Left kidney (tissue), 2 donors: ENCODE measurements around the gene LRP1-AS. TPM values are rescaled to one million over a fixed set of nuclear protein-coding genes. Genes with fewer than 3 reads are reported as not detected.

Source experiments
- DNase-seq: peaks from one replicate; pipeline ENCODE4 v3.0.0-alpha.2; 2013
- polyA plus RNA-seq: library from polyadenylated mRNA; unstranded; fragments of 120-200 nt; gene quantifications from one replicate; pipeline ENCODE4 v1.2.1, GENCODE V29; 2013; ENCODE audit not compliant: insufficient read length

Gene LRP1-AS
- polyA plus RNA-seq, 1 donor, result not detected

DNA sequence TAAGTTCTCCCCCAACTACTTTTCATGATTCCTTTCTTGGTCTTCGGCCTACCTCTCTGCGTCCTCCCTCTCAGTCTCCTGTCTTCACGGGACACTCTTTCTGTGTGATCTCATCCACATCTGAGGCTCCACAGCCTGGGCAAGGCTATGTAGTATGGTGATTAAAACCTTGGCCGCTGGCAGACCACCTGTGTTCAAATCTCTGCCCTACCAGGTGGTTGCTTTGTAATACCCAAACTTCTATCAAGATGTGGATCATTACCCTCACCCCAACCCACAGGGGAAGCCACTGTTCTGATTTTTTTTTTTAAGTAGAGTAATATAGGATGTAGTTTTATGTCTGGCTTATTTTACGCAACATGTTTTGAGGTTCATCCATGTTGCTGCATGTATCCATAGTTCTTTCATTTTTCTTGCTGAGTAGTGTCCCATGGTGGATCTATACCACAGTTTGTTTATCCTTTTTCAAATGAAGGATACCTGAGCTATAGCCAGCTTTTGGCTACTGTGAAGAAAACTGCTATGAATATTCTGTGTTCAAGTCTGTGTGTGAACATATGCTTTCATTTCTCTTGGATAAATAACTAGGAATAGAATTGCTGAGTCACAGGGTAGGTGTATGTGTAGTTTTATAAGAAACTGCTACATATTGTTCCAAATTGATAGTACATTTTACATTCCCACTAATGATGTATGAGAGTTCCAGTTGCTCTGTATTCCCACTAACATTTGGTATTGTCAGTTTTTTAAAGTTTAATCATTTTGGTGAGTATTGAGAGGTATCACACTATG is 27.9 kb downstream of the LRP1-AS start:
- no peak for DNase-seq

DNA sequence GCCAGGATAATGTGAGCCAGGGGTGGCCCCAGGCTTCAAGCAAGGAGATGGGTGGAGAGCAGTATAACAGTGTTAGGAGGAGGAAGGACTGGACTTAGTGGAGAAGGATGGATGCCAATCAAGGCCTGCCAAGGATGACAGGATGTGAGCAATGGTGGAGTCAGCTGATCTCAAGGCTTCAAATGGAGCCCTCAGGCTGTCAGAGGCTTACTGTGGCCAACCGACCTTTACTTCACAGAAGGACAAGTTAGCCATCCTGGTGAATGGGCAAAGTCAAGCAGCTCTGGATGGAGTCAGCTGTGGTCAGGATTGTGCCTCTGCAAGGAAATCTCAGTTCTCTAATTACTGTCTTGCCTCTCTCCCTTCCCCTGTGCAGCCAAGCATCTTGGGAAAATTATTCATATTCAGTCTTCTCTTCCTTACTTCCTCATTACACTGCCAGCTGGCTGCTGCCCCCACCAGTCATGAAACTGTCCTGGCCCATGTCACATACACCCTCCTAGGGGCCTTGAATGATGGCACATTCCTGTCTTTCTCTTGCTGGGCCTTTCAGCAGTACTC is 28.6 kb downstream of the LRP1-AS start:
- no peak for DNase-seq

DNA sequence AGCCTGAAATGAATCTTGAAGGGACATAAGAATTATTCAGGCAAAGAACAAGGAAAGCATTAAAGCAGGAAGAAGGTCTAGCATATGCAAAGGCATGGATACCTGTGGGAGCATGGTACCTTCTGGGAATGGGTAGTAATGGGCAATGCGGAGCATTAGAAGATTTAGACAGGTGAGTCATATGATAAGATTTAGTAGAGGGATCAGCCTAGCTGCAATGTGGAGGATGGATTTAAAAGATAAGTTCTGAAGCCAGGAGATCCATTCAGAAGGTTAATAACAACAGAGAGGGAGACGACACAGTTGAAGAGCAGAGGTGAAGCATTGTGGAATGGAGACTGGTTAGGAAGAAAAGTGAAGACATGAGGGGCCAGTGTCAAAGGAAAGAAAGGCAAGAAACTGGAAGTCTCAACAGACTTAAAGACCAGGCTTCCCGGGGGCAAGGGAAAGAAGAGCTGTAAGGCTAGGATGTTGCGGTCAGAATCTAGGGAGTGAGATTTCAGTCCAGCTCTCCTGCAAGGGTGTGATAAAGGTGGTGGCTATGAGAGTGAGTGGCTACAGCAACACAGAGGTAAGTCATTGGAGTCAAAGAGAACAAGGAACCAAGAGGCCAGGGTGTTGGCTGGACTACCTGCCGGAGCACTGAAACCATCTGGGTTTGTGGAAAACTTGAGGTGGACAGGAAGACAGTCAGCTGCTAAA is 30.7 kb downstream of the LRP1-AS start:
- no peak for DNase-seq

DNA sequence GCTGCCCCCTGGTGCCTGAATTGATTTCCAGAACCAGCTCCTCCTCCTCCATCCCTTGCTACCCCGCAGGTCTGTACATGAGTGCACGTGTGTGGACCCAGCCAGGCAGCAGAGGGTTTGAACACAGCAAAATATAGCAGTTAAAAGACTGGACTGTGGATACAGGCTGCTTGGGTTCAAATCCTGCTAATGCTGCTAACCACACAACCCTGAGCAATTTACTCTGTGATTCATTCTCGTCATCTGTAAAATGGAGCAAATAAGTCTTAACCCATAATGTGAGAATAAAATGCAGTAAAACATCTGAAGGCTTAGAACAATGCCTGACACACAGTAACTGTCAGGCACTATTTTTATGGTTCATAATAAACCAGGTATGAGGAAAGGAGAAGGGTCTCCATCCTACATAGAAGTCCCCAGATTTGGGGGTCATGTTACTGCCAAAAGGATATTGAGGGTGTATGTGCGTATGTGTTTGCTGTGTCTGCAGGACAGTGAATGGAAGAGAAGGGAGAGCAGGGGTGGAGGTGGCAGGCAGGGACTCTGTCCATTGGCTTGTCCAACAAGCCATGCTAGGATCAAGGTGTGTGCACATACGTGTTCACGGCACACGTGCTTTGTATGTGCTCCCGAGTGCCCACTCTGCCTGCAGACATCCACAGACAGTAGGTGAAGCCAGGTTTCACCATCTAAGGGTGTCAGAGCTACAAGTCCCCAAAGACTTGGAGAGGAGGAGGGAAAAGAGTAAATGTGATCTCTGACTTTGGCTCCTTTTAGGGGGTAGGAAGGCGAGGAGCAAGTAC is 34.7 kb downstream of the LRP1-AS start:
- DNase-seq, result no peak

DNA sequence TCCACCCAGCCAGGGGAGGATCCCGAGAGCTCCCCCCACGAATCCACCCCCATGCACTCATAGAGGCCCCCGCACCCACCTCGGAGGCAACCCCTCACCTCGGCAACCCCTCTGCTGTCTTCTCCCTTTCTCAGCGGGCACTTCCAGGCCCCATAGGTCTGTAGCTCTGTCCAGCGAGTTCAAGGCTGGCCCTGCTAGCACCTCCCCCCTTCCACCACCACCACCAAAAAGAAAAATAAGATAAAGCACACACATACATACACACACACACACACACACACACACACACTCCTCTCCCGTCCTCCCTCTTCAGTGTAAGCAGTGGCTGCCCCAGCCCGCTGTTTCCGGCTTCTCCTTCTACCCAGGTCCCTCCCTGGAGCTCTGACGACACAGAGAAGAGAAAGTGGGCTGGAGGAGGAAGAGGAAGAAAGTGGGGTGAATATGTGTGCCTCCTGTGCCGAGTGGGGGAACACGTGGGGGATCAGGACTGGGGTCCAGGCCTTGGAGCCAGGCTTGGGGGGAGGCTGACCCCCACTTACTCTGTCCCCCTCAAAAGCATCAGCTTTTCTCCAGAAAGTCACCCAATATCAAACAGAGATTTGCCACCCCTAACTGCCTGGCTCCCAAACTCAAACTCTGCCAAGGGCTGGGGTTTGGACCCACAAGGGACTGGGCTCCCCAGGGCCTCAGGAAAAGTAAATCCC is 36.2 kb downstream of the LRP1-AS start, which contains the start of gene STAT6:
STAT6 (minus strand) TSS at position 332 of the 704 bp plus-strand sequence. CDS start 3,084 bp downstream, outside the sequence.
- DNase-seq, result no peak

DNA sequence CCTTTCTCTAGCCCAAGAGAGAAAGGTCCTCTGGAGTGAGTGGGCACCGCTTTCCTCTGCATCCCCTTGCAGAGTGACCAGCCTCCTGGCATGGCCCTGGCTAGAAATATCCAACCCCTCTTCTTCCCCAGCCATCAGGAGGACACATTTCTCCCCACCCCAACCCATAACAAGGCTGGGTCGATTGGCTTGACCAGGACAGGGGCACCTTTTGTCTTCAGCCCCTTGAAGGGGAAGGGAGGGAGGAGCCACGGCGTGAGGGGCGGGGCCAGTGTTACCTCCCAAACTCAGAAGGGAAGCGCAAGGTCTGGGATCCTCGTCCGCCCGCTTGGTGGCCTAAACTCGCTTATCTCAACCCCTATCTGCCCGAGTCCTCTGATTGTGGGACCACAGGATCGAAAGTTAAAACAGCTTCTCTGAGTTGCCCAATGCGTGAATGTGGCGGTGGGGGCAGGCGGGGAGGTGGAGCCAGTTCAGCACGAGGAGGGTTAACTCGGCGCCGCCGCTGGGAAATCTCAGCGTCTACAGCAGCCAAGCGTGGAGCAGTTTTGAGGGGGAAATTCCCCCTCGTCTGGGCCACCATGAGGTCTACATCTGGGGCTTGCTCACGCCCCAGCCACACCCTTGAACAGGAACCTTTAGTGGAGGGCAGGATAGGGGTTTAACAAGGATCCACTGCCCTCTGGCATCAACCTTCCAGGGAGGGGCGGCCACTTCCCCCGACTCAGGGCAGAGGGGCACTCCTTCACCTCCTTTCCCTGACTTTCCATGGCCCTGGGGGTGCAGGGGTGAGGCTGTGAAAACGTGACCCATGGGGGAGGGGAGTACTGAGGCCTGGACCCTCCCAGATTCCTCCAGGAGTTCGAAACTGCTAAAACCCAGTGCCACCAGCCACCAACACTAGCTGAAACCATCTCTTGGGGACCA is 37.1 kb downstream of the LRP1-AS start:
- DNase-seq, result no peak

DNA sequence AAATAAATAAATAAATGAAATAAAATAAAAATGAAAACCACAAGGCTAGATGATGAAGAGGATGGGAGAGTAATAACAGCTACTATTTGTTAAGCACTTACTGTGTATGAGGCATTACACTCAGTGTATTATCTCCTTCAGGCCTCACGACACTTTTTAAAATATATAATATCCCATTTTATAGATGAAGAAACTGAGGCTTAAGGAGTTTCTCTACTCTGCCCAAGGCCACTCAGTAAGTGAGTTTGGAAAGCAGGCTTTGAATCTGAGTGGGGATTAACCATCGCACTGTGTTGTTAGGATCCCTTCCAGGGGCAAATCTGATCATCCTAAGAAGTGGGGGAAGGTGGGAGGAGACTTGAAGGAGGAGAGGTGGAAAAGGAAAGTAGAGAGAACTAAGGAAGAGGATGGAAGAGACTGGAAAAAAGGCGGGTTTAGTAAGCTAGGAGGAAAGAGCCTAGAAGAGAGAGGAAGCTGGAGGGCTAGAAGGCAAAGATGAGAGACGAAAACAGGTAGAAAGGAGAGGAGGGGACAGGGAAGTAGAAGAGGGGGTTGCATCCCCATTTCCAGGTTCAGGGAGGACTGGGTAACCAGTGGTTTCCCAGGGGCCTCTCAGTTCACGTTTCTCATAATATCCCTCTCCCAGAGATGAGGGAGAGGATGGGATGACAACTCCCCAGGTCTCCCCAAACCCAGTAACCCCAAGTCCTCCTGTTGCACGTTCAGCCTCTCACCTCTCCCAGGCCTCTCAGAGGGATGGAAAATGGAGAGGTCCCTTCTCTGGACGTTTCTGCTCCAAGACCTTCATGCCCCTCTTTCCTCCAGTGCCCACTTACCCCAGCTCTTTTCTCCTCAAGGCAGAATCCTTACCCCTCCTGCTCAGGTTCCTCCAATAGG is 38.0 kb downstream of the LRP1-AS start:
- no peak for DNase-seq

DNA sequence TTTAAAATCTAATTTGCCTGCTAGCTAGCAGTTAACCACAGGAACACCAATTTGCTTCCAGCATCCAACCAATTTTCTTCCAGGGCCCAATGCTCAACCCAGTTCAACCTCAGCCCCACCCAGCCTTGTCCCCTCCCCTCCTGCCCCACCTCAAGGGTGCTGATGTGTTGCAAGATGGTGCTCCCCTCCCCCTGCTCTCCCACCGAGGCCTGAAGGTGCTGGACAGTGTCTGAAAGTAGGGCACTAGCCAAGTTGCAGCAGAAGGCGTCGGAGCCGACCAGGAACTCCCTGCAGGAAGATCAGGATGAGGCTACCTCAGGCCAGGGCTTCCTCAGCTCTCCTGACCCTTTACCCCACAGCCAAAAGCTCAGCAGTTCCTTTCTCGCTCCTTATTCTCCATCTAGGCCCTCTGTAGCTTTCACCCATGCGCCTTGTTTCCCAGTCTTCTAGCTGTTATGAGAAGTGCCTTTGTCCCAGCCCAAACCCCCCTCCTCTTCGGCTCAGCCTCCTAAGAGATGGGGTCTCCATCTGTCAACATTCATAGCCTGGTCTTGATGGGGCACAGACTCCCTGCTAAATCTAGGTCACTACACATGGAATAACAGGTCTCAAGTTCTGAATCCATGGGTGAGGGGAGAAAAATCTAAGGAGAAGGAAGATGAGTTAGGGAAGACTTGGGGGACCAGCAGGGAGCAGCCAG is 39.8 kb downstream of the LRP1-AS start:
- DNase-seq, result no peak

DNA sequence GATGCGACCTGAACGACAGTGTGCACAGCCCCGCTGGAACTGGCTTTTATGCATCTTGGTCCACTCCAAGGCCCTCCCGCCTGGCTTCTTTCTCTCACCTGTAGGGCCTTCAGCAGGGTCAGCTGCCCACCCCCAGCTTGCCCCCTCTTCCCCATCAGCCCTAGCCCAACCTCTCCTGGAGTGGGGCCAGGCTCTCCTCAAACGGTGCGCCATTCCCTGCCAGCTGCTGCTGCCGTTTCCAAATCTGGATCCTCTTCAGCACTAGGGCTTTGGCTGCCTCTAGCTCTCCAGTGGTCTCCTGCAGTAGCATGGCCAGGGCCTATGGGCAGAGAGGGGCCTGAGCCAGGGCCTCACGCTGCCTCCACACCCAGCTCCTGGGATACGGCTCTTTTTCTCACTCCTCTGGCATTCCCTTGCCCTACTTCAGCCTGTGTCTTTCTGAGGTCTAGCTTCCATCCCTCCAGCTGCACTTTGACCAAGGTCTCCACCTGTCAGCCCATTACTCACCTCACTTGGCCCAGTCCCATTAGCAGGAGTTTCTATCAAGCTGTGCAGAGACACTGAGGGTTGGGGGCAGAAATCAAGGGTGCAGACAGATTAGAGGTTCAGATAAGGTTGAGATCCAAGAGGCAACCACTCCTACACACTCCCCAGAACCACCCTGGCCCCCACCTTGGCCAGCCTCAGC is 41.3 kb downstream of the LRP1-AS start:
- DNase-seq, result no peak

DNA sequence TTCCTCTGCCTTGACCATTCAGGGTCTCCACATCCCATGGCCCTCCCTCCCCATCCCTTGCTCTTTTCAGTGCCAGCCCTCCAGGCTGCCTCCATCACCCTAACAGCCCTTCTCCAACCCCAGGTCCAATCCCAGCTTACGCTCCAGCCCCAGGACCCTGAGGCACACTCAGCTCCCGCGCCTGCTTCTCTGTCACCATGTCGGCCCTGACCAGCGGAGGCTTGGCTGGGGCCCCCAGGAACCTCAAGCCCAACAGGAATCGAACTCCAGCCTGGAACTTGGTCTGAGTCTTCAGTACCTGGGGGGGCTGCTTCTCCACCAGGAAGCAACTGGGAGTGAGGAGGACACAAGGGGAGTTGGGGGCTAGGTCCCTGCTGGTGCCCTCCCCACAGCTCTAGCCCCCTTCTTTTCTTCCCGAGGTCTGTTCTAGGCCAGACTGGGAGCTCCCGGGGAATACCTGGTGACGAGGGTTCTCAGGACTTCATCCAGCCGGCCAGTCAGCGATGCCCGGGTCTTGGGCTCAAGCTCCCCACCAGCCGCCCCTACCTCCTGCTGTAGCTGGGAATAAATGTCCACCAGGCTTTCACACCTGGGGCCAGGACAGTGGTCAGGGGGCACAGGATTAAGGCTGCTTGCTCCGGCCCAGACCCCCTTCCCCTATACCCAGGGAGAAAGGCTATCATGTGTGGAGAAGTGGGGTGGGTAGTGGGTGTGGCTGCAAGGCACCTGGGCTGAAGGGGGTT is 42.2 kb downstream of the LRP1-AS start:
- DNase-seq, result no peak

DNA sequence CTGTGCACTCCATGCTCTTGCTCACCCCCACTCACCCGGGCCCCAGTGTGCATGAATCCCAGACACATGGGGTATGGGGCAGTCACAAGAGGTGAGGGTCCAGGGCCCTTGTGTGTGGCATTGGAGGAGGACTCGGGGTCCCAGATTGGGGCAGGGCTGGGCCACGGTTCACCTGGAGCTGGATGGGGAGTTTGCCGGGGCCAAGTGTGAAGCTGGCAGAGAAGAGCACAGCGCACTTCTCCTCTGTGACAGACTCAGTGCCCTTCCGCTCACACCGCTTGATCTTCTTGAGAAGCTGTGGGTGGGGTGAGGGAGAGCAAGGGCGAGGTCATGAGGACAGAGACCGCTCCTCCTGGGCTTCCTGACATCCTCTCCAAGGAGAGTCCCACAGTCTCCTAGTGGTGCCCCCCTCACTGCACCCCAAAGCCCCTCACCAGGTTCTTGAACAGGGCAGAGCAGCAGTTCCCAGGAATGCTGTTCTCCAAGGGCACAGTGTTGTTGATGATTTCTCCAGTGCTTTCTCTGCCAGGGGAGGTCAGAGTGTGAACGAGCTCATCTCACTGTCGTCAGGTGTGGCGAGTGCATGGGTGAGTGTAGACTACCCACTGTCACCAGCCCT is 43.0 kb downstream of the LRP1-AS start:
- DNase-seq, result no peak

DNA sequence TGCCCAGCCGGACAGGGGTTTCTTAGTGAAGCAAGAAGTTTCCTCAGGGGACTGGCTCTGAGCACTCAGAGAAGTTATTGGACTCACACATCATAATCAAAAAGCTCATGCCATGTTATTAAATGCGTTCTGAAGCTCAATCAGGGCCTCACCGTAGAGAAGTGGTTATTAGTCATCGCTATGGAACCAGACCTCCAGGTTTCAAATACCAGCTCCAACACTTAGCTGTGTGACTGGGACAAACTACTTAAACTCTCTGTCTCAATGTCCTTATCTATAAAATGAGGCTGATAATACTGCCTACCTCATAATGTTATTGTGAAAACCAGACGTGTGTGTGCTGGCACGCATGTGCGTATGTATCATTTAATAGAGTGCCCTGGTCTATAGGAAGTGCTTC is 43.6 kb downstream of the LRP1-AS start:
- no peak for DNase-seq

DNA sequence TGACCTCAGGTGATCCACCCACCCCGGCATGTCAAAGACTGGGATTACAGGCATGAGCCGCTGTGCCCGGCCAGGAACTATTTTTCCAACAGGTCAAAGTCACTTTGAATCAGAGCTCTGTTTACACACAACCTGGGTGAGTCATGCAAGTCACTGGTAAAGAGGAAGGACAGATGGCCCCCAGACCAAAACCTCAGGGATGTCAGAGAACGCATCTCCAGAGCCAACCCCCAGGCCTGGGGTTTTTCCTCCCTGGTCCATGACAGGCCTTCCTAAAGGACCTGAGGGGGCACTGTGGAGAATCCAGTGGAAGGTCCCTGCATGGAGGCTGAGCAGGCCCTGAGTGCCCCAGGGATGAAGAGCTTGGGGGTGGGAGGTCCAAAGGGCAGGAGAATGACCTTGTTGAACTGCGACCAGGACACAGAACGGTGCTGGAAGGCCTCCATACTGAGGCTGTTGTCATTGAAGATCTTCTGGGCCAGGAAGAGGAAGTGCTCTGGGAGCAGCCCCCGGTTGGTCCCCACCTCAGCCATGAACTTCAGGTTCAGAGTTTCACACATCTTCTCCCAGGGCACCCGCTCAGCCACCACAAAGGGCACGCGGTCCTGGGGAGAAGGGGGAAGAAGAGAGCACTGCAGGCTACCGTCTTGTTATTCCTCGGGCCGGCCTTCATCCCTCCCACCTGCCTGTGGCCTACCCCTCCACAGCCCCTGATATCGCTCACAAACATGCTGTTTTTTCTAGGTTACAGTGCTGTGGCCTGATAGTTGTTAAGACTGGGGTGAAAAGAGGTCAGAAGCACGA is 45.3 kb downstream of the LRP1-AS start:
- DNase-seq, result no peak

DNA sequence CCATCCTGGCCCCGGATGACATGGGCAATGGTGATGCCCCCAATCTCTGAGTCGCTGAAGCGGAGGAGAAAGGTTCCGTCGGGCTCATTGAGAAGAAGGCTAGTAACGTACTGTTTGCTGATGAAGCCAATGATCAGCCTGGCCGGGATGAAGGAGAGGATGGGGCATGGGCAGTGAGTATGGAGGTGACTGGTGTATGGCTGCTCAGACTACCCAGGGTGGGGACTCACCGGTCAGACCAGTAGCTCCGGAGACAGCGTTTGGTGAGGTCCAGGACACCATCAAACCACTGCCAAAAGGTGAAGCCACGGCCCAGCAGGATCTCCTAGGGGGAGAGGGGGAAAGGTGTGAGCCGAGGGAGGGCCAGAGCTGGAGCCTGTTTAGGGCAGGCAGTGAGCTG is 47.7 kb downstream of the LRP1-AS start:
- DNase-seq, result no peak

DNA sequence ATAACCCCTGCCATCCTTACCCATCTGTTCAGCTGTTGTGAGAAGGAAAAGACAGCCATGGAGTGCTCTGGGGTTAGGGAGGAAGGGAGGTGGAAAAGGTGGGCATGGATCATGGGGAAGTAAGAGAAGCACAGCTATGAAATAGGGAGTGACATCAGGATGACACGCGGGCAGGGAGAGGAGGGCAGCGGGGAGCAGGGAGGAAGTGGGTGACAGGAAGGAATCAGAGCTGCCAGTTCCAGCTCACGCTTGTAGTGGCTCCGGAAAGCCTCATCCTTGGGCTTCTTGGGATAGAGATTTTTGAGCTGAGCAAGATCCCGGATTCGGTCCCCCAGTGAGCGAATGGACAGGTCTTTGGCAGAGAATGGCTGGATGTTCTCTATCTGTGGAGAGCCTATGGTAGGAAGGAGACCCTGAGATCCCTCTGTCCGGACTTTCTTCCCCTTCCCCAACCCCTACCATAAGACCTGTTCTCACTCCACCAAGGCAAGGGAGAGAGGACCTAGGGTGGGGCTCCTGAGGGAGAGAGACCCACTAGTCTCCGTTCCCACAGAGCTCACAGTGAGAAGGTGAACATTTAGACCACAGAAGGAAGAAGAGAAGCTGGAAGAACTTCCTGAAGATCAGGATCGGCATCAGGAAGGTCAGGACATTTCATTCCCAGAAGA is 48.2 kb downstream of the LRP1-AS start:
- no peak for DNase-seq

DNA sequence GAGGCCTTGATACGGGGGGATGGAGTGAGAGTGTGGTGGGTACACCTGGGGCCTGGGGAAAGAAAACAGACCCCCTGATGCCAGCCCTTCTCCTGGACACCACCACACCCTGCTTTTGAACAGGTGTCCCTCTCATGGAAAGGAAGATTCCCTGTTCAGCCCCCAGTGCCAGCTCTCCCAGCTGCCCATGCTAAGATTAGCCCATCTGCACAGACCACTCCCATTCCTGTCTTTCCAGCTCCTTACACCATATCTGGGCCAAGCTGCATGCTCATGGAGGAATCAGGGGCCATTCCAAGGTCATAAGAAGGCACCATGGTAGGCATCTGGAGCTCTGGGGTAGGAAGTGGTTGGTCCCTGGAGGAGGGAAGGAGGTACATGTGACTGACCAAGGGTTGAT is 48.9 kb downstream of the LRP1-AS start:
- no peak for DNase-seq
